Activated CD4-positive, alpha-beta T cell treated with anti-CD3 and anti-CD28 coated beads for 24 hours (primary cell): Measurements from ENCODE around the gene EFNA1.
A peak's percentile ranks its signal among the peaks of the same experiment; 100 is the strongest.

Source experiments
- DNase-seq, 2 donors: peaks; one replicate each; pipeline ENCODE4 v3.0.0-alpha.2; 2020; ENCODE audit warnings: low read depth in 2 of 2

Gene EFNA1

DNA sequence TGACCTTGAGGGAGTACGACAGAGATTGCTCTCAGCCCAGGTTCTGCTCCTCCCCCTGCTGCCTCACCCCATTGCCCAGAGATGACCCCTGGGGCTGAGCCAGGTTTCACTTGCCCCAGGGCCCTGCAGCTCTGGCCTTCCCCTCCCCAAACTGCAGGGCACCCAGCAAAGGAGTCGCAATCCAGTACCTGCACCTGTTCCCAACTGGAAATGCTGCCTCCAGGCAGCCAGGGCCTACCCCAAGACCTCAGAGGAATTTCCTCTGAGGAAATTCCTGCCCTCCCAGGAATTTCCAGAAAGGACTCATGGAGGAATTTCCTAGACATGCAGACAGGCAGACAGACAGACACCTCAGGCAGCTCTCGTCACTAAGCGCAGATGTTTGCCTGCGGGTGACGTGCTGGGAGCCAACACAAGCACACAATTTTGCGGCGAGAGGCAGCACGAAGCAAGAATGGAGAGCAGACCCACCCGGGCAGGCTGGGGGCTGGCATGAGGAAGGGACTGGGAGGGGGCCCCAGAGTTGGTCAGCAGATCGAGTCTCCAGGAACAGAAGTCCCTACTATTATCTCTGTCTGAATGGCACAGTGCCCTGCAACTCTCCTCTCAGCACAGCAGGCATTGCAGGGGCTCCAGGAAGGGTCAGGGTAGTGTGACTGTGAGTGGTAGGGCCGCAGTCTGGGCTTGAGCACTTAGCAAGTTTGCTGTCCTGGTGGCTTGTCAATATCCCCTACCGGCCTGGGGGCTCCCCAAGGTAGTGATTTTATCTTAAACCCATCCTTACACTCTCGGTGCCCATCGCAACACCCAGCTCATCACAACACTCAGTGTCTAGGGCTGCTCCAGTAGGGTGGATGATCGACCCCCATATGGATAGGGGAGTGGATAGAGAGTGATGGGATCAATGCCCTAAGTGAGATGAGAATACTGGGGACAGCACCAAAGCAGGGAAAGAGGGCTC lies 2.9 kb upstream of the EFNA1 start:
- DNase-seq = no peak

- no peak for DNase-seq
Observed at GRCh38 chr1:155125511-155125945, 2.1 kb upstream of the EFNA1 start.

- DNase-seq = no peak
Observed at GRCh38 chr1:155125946-155126555, 1.6 kb upstream of the EFNA1 start.

GRCh38 chr1:155126556-155127104 lies 1.0 kb upstream of the EFNA1 start:
- no peak for DNase-seq

DNA sequence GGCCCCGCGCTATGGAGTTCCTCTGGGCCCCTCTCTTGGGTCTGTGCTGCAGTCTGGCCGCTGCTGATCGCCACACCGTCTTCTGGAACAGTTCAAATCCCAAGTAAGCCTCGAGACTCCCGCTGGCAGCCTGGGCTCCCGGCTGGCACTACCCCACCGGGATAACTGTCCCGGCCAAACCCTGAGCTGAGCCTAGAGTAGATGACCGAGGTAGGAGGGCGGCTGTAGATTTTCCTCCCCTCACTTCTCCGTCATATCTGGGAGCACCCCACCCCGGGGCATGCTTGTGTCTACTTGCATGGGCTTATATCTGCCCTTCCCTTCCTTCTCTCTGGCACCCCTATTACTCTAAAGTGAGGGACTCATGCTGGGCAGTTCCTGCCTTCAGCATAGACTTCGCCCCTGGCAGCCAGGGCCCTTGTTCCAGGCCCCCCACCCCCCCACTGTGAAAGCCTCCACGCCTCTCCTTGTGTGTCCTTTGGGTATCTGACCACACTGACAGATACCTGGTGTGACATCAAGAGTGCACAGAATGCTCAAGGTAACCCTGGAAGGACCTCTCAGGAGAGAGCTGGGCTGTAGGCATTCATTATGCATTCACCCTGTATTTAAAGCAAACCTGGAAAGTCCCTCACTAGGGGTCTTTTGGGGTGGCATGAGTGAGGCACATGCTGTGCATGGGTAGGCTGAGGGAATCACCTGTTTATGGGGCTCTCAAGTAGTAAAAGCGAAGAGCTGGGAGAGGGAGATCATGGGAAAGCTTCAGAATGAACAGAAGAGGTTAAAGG lies 485 bp downstream of the EFNA1 start:
- no peak for DNase-seq

DNA sequence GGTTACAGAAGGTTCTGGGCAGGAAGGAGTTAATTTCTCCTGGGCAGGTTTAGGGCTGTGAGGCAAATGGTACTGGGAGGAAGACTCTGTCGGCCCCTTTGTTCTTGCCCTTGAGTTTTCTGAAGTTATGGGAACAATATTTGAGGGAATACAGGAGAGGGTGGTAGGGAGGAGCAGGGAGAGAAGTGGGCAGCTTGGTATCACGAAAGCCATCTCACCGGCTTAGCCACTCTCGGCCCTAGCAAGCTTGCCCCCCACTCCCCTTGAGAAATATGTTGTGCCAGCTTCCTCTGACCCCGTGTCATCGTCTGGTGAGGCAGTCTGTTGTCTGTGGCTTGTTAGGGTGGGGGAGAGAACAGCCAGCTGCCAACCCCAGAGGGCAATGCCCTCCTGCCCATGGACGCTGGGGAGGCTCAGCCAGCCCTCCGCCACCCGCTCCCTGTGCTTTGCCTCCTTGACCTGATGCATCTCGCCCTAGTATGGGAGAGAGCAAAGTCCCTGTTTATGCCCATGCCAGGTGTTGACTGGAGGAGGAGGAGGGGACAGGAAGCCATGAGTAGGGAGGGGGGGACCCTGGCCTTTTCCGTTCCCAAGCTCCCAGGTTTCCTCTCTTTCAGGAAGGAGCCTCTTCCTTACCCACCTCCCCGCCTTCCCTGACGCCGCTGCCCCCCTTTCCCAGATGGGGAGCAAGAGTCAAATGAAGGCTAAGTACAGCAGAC lies 1.2 kb downstream of the EFNA1 start:
- no peak for DNase-seq

DNA sequence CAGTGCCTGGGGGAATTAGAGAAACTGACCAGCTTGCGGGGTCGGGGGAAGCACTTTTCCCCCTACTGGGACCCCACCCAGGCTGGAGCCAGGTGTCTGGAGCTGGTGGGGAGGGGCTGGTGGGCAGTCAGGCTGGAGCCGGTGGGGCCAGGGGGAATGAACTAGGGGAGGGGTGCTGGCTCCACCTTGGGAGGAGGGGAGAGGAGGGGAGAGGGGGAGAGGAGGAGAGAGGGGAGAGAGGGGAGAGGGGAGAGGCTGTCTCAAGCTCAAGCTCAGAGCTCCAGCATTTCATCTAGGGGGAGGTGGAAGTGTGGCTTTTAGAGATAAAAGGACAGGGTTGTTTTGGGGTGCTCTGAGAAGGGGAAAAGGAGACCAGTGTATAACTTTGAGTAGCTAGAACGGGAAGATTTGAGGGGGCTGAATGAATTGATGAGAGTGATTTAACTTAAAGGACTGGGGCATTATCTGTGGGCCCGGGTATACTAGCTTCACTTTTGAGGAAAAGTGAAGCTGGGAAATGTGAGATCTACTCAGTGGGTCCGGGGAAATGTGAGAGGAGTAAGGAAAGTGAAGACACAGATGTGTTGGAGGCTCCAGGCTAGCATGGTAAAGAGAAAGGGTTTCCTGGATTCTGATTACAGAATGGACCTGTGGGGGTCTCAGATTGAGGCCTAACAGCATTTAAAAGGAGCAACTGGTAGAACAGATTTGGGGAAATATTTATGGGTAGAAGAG lies 2.8 kb downstream of the EFNA1 start:
- DNase-seq = no peak

GRCh38 chr1:155131285-155131684 lies 3.6 kb downstream of the EFNA1 start:
- no peak for DNase-seq

DNA sequence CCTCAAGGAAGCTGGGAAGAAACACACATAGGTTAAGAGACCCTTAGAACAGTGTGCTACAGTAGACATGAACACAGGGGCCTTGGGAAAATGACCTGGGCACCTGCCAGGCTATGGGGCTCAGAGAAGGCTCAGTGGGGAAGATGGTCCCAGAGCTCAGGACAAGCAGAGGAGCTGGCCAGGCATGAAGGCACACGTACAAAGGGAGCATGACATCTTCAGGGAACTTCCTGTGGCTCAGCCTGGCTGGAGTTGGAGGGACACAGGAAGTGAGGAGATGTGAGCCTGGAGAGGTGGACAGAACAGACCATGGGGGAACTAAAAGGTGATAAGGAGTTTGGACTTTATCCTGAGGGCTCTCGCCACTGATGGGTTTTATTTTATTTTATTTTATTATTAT lies 4.2 kb downstream of the EFNA1 start:
- no peak for DNase-seq

GRCh38 chr1:155133799-155134281 lies 6.2 kb downstream of the EFNA1 start:
- no peak for DNase-seq

GRCh38 chr1:155134322-155134721 lies 6.6 kb downstream of the EFNA1 start:
- no peak for DNase-seq

DNA sequence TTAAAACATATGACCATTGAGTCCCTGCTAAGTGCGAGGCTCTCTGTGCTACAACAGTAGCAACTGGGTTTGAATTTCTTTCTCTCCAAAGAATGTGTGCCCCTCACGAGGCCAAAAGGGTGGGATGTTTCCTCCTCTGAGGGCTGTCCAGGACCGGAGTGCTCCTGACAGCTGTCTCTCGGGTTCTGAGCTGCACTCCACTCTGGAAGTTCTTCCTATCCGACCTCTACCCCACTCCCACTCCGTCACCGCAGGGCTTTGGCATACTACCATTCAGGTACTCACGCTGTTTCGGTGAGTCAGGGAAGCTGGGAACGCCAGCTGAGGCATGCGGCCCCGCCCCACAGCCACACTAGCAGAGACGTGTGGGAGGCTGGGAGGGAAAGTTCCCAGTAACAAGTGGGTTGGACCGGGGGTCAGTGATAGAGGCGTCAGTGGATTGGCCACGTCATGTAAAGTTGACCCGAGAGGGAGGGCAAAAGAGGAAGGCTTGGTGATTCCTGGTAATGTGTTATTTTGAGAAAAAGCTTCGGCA lies 7.3 kb downstream of the EFNA1 start:
- DNase-seq = peak; percentile 64 to 79

GRCh38 chr1:155135415-155136028 lies 7.8 kb downstream of the EFNA1 start, which contains the start of gene SLC50A1:
TSS of gene SLC50A1 (plus strand) at chr1:155135852. CDS start at chr1:155135912, 60 bp downstream.
- DNase-seq = peak; percentile 88 to 89

DNA sequence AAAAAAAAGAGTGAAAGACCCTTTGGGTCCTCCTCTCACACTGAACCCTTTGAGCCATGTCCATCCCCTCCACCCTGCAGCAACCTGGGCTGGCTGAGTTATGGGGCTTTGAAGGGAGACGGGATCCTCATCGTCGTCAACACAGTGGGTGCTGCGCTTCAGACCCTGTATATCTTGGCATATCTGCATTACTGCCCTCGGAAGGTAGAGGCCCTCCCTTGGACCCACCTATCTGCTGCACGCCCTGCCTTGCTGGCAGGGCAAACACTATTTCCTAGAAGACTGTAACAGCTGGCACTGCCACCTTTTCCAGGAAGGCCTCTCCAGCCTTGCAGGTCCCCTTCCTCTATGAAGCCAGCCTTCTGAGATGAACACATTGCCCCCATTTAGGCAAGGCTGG lies 9.1 kb downstream of the EFNA1 start:
- DNase-seq = no peak

DNA sequence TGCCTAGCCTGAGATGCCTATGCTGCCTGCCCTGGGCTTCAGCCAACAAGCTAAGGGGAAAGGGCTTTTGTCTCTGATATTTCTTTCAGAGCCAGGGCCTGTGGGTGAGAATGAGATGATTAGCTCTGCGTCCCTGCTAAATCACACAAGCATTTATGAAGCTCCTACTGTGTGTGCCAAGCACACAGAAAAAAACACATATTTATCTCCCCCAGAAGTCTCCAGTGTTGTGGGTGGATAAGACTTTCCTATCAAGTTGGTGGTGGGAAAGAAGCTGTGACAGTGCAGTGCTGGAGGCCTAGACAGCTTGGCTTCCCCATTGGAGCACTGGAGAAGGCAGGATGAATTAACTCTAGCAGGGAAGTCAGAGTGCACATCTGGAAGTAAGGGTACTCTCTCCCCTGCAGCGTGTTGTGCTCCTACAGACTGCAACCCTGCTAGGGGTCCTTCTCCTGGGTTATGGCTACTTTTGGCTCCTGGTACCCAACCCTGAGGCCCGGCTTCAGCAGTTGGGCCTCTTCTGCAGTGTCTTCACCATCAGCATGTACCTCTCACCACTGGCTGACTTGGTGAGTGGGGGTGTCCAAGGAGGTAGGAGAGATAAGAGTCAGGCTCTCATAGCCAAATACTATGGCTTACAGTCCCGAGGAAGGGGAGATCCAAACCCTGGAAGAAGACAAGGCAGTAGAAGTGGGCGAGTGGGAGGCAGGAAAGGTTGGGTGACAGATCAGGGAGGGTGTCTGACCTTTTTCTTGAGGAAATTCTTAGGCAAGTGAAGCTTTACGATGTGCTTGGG lies 9.7 kb downstream of the EFNA1 start:
- no peak for DNase-seq

DNA sequence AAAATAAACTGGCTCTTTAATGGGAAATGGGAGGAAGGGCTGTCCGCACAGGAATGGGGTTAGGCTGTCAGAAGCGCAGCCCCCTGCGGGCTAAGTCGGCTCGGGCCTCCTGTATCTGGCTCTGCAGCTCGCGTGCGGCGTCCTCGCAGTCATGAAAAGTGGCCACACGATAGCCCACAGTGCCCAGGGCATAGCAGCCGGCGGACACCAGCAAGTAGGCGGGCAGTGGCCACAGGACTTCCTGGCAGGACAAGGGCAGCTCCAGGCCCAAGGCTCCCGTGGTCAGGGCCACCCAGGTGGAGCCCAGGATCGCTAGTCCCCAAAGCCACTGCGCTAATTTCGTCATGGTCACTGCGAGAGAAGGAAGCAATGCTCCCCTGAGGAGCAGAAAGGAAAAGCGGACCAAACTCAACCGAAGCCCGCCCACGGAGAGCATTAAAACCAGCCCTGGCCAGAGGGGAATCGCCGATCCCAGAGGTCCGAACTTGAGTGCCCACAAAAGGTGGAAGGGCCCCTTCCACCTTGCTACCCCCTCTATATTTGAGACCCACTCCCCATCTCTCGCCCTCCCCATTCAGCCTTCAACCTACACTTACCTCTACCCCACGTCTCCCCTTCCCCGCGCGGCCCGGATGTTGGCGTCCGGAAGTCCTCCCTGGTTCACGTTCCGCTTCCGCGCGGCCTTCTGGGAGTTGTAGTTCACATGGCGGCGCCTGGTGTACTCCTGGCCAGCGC lies 12.4 kb downstream of the EFNA1 start, which contains the start of gene DPM3:
Gene DPM3, minus strand, starts transcription at position 637 of the 735 bp plus-strand sequence. Its CDS starts 291 bp downstream, at position 346.
- DNase-seq = peak; percentile 87 to 91

DNA sequence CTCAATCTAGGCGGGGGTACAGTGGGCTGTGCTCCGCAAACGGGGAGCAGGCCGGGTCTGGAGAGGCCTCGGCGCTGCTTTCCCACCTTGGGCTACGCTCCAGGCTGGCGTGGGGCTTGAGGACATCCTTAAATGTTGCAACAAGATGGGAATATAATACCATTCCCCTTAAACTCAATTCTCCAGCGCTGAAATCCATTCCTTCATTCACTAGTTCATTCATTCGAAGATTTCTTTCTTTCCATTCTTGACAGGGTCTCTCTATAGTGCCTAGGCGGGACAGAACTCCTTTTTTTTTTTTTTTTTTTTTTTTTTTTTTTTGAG lies 12.9 kb downstream of the EFNA1 start:
- DNase-seq = no peak

DNA sequence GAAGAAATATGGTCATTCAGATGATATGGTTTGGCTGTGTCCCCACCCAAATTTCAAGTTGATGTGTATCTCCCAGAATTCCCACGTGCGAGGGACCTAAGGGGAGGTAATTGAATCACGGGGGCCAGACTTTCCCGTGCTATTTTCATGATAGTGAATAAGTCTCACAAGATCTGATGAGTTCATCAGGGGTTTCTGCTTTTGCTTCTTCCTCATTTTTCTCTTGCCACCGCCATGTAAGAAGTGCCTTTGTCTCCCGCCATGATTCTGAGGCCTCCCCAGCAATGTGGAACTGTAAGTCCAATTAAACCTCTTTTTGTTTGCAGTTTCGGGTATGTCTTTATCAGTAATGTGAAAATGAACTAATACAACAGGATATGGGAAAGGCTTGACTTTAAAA lies 14.1 kb downstream of the EFNA1 start:
- DNase-seq = no peak
